Astrocyte of the spinal cord (primary cell): ENCODE data around the gene SMCO4.

Experiments
- DNase-seq: peaks from one replicate; pipeline ENCODE4 v3.0.0; 2011; ENCODE audit warnings: low read depth, low spot score
- H3K4me3 ChIP-seq: 2 replicates; pipeline ENCODE4 v1.5.1; 2011; ENCODE audit warnings: low read depth, mild to moderate bottlenecking, low read length, moderate library complexity
- in situ Hi-C: cut with HindIII; loops from 2 replicates; pipeline ENCODE4 v1.10.0; 2017; ENCODE audit warnings: low sequenced_read_pairs
- TF ChIP-seq, protein P1 (sequence below): IDR thresholded peaks from 2 replicates; pipeline ENCODE4 v1.5.1; 2012; ENCODE audit warnings: low read depth, mild to moderate bottlenecking, low read length, inconsistent platforms

SMCO4 gene

DNA sequence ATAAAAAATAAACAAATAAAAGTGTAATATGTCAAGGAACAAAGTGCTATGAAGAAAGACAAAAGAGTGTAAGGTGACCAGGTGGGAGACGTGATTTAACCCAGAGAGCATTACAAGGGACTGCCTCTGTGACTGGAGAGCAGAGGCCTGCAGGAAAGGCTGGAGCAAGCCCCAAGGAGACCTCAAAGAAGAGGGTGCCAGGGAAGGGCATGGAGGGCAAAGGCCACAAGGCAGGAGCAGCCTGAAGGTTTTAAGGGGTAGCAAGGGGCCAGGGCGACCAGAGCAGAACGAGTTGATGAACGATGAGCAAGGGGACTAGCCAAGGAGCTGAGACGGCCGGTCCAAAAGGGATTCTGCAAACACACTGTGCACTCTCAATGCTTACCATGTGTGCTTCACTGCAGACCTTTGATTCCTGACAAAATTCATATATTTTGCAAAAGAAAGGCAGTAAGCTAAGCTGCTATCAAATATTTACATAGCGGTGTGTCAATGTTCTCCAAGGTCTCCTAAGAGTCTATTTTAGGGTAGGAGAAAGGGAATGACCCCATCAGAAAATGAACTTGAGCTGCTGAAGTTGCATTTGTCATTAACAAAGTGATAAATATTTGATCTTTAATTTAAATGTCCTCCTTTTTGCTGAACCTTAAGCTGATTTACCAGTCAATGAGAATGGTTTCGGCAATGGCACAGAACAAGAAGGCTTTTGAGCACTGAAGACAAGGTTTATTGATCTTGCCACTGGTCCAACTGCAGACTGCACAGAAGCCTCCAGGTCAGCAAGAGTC is 50.5 kb downstream of the SMCO4 start:
- no peak overlapping the region for H3K4me3 ChIP-seq
- TF ChIP-seq, protein P1, sequence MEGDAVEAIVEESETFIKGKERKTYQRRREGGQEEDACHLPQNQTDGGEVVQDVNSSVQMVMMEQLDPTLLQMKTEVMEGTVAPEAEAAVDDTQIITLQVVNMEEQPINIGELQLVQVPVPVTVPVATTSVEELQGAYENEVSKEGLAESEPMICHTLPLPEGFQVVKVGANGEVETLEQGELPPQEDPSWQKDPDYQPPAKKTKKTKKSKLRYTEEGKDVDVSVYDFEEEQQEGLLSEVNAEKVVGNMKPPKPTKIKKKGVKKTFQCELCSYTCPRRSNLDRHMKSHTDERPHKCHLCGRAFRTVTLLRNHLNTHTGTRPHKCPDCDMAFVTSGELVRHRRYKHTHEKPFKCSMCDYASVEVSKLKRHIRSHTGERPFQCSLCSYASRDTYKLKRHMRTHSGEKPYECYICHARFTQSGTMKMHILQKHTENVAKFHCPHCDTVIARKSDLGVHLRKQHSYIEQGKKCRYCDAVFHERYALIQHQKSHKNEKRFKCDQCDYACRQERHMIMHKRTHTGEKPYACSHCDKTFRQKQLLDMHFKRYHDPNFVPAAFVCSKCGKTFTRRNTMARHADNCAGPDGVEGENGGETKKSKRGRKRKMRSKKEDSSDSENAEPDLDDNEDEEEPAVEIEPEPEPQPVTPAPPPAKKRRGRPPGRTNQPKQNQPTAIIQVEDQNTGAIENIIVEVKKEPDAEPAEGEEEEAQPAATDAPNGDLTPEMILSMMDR, result no peak
- DNase-seq, result no peak
- in situ Hi-C loops, result no loop called here

DNA sequence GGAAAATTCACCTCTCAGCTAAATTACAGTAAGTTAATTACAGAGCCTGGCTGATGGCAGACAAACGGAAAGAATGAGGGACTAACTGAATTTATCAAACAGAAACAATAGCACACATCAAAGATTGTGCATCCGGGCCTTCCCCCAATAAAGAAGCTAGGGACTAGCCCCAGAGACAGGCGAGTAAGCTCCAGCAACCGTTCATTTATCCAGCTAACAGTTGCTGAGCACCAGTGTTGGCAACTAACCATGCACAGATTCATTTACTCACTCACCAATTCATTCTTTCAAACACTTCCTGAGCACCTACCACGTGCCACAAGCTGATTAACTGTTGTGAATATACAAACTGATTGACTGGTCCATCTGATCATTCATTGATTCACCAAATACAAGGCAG is 51.2 kb downstream of the SMCO4 start:
- H3K4me3 ChIP-seq, result no peak overlapping the region
- TF ChIP-seq, protein P1, result no peak
- in situ Hi-C loops, result no loop called here
- no peak for DNase-seq

DNA sequence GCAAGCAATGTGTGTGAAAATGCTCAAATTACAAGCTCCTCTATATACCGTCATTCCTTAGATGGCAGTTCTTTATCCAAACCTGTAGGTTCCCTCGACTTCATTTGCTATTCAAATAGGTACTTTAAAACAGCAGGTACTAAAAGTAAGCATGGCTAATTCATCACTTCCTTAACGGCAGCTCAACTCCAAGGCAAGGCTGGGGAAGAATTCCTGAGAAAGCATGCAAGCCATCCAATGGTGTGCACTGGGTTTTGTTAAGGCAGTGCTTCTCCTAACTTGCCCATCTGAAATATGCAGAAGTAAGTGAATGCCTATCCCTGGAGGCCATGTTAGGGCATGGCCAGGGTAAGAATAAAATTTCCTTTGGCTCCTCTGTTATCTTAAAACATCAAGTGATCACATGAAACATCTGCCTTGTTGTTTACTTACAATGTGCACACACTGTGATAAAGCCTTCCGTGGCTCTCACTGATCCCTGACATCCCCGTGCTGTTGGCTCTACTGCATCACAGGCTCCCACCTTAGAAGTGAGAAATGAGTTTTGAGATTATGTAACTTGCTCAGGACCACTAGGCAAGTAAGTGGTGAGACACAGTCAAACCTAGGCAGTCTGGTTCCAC is 52.1 kb downstream of the SMCO4 start:
- in situ Hi-C loops, result no loop called here
- TF ChIP-seq, protein P1, result no peak
- no peak overlapping the region for H3K4me3 ChIP-seq
- DNase-seq, result no peak

DNA sequence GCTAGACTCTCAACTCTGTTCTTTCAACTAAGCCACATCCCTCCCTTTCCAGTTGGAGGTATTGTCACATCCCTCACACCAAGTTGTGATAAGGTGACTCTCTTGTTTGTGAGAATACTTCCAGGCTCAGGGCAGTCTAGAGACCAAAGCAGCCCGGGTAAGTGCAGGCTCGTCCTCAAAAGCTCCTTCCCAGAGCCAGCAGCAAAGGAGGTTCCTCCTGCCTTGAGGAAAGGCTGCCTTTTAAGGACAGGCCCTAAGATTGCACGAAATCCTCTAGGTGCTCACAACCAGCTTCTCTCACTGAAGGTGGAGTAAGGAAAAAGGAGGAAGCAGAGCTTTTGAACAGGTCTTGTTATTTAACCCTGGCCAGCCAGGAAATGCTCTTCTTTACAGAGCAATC is 53.4 kb downstream of the SMCO4 start:
- TF ChIP-seq, protein P1, result no peak
- in situ Hi-C loops, result no loop called here

DNA sequence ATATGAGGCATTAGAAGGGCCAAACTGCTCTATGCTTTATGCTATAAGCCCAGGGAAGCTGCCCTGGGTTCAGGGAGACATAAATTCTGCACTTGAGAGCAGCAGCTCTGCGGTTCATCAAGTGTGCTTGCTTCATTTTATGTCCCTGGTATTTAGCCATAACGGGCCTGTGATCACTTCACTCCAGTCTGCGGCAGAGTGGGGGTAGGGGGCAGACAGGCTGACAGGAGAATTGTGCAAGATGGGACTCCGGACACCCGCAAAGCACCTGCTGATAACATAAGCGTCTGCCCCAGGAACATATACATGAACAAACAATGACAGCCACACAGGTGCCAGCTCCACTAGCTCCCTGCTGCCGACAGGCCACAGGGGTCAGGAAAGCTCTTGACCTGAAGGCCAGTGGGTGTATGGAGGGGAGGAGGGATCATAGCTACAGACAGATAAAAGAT is 56.1 kb downstream of the SMCO4 start:
- in situ Hi-C loops, result no loop called here
- DNase-seq, result no peak
- no peak overlapping the region for H3K4me3 ChIP-seq
- TF ChIP-seq, protein P1, result no peak

More for the DNA sequence above, 53.4 kb downstream of the SMCO4 start:
- no peak overlapping the region for H3K4me3 ChIP-seq
- no peak for DNase-seq

DNA sequence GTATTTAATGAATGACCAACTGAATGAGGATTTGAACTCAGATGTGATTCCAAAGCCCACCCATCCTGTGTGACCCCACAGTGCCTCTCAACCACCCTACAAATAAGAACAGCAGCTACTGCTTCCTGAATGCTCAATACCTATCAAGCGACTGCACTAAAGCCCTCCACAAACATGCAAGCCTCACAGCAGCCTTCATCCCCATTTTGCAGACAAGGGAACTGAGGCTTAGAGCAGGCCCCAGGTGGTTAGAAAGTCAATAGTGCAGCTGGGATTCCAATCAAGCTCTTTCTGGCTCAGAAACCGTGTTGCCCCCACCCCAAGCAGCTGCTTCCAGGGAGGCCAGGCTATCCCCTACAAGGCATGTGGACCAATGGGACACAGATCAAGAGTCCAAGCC is 57.2 kb downstream of the SMCO4 start:
- no peak overlapping the region for H3K4me3 ChIP-seq
- DNase-seq, result no peak
- in situ Hi-C loops, result no loop called here
- TF ChIP-seq, protein P1, result no peak
